ENCODE measurements around the gene CELF2.
"Not testable (repeated sequence)": the region's sequence is repeated elsewhere in the genome, so short reads cannot be mapped to it uniquely, and the experiment has no call there.

The CELF2 gene

GRCh38 chr10:11364241-11364640 lies 346.6 kb downstream of the CELF2 start:
- DNase-seq (ENCODE audit: low read depth) = no peak
- TF ChIP-seq CTCF (IDR thresholded peaks at IDR 0.05; ENCODE audit: low read length, missing control alignments) = no peak
- H3K4me3 ChIP-seq (replicated peaks; ENCODE audit: low read depth, low read length) = no peak overlapping the region

GRCh38 chr10:11366889-11367288 lies 349.2 kb downstream of the CELF2 start:
- DNase-seq (ENCODE audit: low read depth); H3K4me3 ChIP-seq (replicated peaks; ENCODE audit: low read depth, low read length): not testable (repeated sequence)

- no peak for DNase-seq (ENCODE audit: low read depth)
- H3K4me3 ChIP-seq (replicated peaks; ENCODE audit: low read depth, low read length) = no peak overlapping the region
- TF ChIP-seq CTCF (IDR thresholded peaks at IDR 0.05; ENCODE audit: low read length, missing control alignments) = no peak
Measured at GRCh38 chr10:11367505-11367904, 349.8 kb downstream of the CELF2 start.

GRCh38 chr10:11373717-11374171 lies 356.1 kb downstream of the CELF2 start:
- TF ChIP-seq CTCF (IDR thresholded peaks at IDR 0.05; ENCODE audit: low read length, missing control alignments) = no peak
- DNase-seq (ENCODE audit: low read depth) = no peak
- H3K4me3 ChIP-seq (replicated peaks; ENCODE audit: low read depth, low read length) = no peak overlapping the region

GRCh38 chr10:11377267-11377666 lies 359.6 kb downstream of the CELF2 start:
- DNase-seq (ENCODE audit: low read depth) = no peak
- TF ChIP-seq CTCF (IDR thresholded peaks at IDR 0.05; ENCODE audit: low read length, missing control alignments) = no peak
- H3K4me3 ChIP-seq (replicated peaks; ENCODE audit: low read depth, low read length) = no peak overlapping the region

GRCh38 chr10:11378835-11379234 lies 361.2 kb downstream of the CELF2 start:
- no peak overlapping the region for H3K4me3 ChIP-seq (replicated peaks; ENCODE audit: low read depth, low read length)
- no peak for TF ChIP-seq CTCF (IDR thresholded peaks at IDR 0.05; ENCODE audit: low read length, missing control alignments)
- DNase-seq (ENCODE audit: low read depth) = no peak

- no peak for TF ChIP-seq CTCF (IDR thresholded peaks at IDR 0.05; ENCODE audit: low read length, missing control alignments)
- H3K4me3 ChIP-seq (replicated peaks; ENCODE audit: low read depth, low read length) = no peak overlapping the region
- DNase-seq (ENCODE audit: low read depth) = no peak
Measured at GRCh38 chr10:11379771-11380170, 362.1 kb downstream of the CELF2 start.
